GM18502 (cell line): ENCODE data around the gene SPATA13.
A peak's percentile ranks its signal among the peaks of the same experiment; 100 is the strongest.
"Not testable (repeated sequence)": the region's sequence is repeated elsewhere in the genome, so short reads cannot be mapped to it uniquely, and the experiment has no call there.

Experiments
- ATAC-seq: cut with Tn5 transposase; IDR thresholded peaks from one replicate; pipeline ENCODE4 v1.9.1; 2021; ENCODE audit warnings: mild to moderate bottlenecking; ENCODE audit not compliant: unreplicated experiment, poor library complexity

SPATA13 gene

GRCh38 chr13:24160458-24161009 is at the start of gene SPATA13:
Gene SPATA13 (plus strand): TSS chr13:24160720. CDS start chr13:24222930, 62,210 bp downstream.
- ATAC-seq, result peak; percentile 86

- ATAC-seq, result no peak
Observed at GRCh38 chr13:24112791-24113190, 47.7 kb upstream of the SPATA13 start.

GRCh38 chr13:24115671-24116070 is 44.8 kb upstream of the SPATA13 start:
- ATAC-seq, result no peak

GRCh38 chr13:24116131-24116530 is 44.4 kb upstream of the SPATA13 start:
- ATAC-seq, result no peak

GRCh38 chr13:24118576-24118975 is 41.9 kb upstream of the SPATA13 start:
- no peak for ATAC-seq

GRCh38 chr13:24119626-24120508 is 40.7 kb upstream of the SPATA13 start:
- no peak for ATAC-seq

- ATAC-seq, result not testable (repeated sequence)
Observed at GRCh38 chr13:24122045-24122444, 38.5 kb upstream of the SPATA13 start.

GRCh38 chr13:24122569-24122968 is 38.0 kb upstream of the SPATA13 start:
- no peak for ATAC-seq

- no peak for ATAC-seq
Observed at GRCh38 chr13:24123761-24124160, 36.8 kb upstream of the SPATA13 start.

- ATAC-seq, result peak; percentile 92
Observed at GRCh38 chr13:24124789-24125476, 35.6 kb upstream of the SPATA13 start.

GRCh38 chr13:24127116-24127631 is 33.3 kb upstream of the SPATA13 start:
- ATAC-seq, result peak; percentile 79

- ATAC-seq, result no peak
Observed at GRCh38 chr13:24128112-24128511, 32.4 kb upstream of the SPATA13 start.

- no peak for ATAC-seq
Observed at GRCh38 chr13:24128962-24129361, 31.6 kb upstream of the SPATA13 start.

GRCh38 chr13:24129914-24130774 is 30.4 kb upstream of the SPATA13 start:
- ATAC-seq, result no peak

GRCh38 chr13:24131749-24132148 is 28.8 kb upstream of the SPATA13 start:
- ATAC-seq, result no peak

GRCh38 chr13:24133021-24133795 is 27.3 kb upstream of the SPATA13 start:
- ATAC-seq, result no peak

- no peak for ATAC-seq
Observed at GRCh38 chr13:24134231-24134630, 26.3 kb upstream of the SPATA13 start.

- no peak for ATAC-seq
Observed at GRCh38 chr13:24134757-24135156, 25.8 kb upstream of the SPATA13 start.

GRCh38 chr13:24135674-24136300 is 24.7 kb upstream of the SPATA13 start:
- ATAC-seq, result no peak
